Spleen (tissue), 7 donors: ENCODE data around the gene PARN.

Source experiments
- CTCF ChIP-seq, 11 experiments: fragments of 200-600 bp in 7 of 11; fragments of 450-650 bp in 4 of 11; sonication (generic) in 4 of 11; IDR thresholded peaks in 8 of 11; conservative IDR thresholded peaks in 3 of 11; 1 replicate in 7 of 11; 2 replicates in 4 of 11; pipeline versions ENCODE4 v1.4.0 to v1.8.0; 2016 to 2021; ENCODE audit warnings: antibody characterized with exemption in 11 of 11, inconsistent platforms in 4 of 11, mild to moderate bottlenecking in 1 of 11
- POLR2A ChIP-seq, 3 donors: fragments of 450-650 bp; IDR thresholded peaks; one replicate each; pipeline ENCODE4 v1.5.1; 2017; ENCODE audit warnings: antibody characterized with exemption in 3 of 3, mild to moderate bottlenecking in 1 of 3
- POLR2AphosphoS5 ChIP-seq, 3 donors: sonication (generic); formaldehyde crosslinking; IDR thresholded peaks; one replicate each; pipeline ENCODE4 v1.5.1; 2017; ENCODE audit warnings: antibody characterized with exemption in 3 of 3
- donor health status: DM: no; HTN: no; CAD: no; lungs with moderate emphysema.
- donor health status: DM: no; HTN: no; CAD: no.
- donor health status: DM: no; HTN: no; CAD: no.

- TF ChIP-seq CTCF (IDR thresholded peaks at IDR 0.05 in 8 of 11, conservative IDR thresholded peaks at IDR 0.05 in 3 of 11): no peak
- no peak for TF ChIP-seq POLR2A (IDR thresholded peaks at IDR 0.05)
- no peak for TF ChIP-seq POLR2AphosphoS5 (IDR thresholded peaks at IDR 0.05)
Observed at GRCh38 chr16:14511800-14512135, 118.3 kb downstream of the PARN start.
